Retinal pigment epithelial cell (primary cell): ENCODE measurements around the gene ANKMY1.
"Not testable (repeated sequence)": the region's sequence is repeated elsewhere in the genome, so short reads cannot be mapped to it uniquely, and the experiment has no call there.

Source experiments
- DNase-seq: peaks from one replicate; pipeline ENCODE4 v3.0.0-alpha.2; 2010; ENCODE audit warnings: low read depth
- H3K4me3 ChIP-seq: 2 replicates; pipeline ENCODE4 v1.5.1; 2011; ENCODE audit warnings: mild to moderate bottlenecking, low read length, control low read depth, moderate library complexity
- CTCF ChIP-seq: conservative IDR thresholded peaks from 2 replicates; pipeline ENCODE4 v1.5.1; 2011; ENCODE audit warnings: low read depth, low read length, control low read depth, inconsistent platforms

ANKMY1 gene

GRCh38 chr2:240567137-240567871 lies 9.5 kb upstream of the ANKMY1 start:
- DNase-seq = no peak
- peak overlapping the region; percentile 64 for H3K4me3 ChIP-seq
- TF ChIP-seq CTCF = no peak

GRCh38 chr2:240566203-240567136 lies 8.7 kb upstream of the ANKMY1 start:
- DNase-seq = no peak
- TF ChIP-seq CTCF = peak; percentile 72
- peak overlapping the region; percentile 29 for H3K4me3 ChIP-seq

- DNase-seq = peak; percentile 68
- no peak for TF ChIP-seq CTCF
- H3K4me3 ChIP-seq = peak overlapping the region; percentile 15
Measured at GRCh38 chr2:240565333-240566202, 7.8 kb upstream of the ANKMY1 start.

GRCh38 chr2:240564561-240565332 lies 7.0 kb upstream of the ANKMY1 start:
- no peak for DNase-seq
- no peak for TF ChIP-seq CTCF
- H3K4me3 ChIP-seq = no peak overlapping the region

- no peak overlapping the region for H3K4me3 ChIP-seq
- no peak for TF ChIP-seq CTCF
- no peak for DNase-seq
Measured at GRCh38 chr2:240563951-240564560, 6.3 kb upstream of the ANKMY1 start.

GRCh38 chr2:240563231-240563630 lies 5.4 kb upstream of the ANKMY1 start:
- not testable (repeated sequence) for DNase-seq, H3K4me3 ChIP-seq
